Urinary bladder (tissue), 4 donors: ENCODE measurements around the gene JAKMIP1. TPM values are rescaled to one million over a fixed set of nuclear protein-coding genes. Genes with fewer than 3 reads are reported as not detected.
A peak's percentile ranks its signal among the peaks of the same experiment; 100 is the strongest.

Source experiments
- DNase-seq: peaks from one replicate; pipeline ENCODE4 v3.0.0-alpha.2; 2015; ENCODE audit errors: extremely low spot score
- H3K27ac ChIP-seq: one replicate; pipeline ENCODE4 v1.5.1; 2013; ENCODE audit warnings: low read depth, mild to moderate bottlenecking, moderate library complexity
- H3K36me3 ChIP-seq: one replicate; pipeline ENCODE4 v1.6.1; 2013; ENCODE audit warnings: mild to moderate bottlenecking, moderate library complexity; ENCODE audit not compliant: insufficient read depth
- H3K4me1 ChIP-seq: one replicate; pipeline ENCODE4 v1.6.1; 2013; ENCODE audit warnings: mild to moderate bottlenecking, moderate library complexity; ENCODE audit not compliant: insufficient read depth
- H3K4me3 ChIP-seq: one replicate; pipeline ENCODE4 v1.5.1; 2013; ENCODE audit warnings: low read depth, low read length
- WGBS: extraction: QIAGEN DNeasy Blood & Tissue Kit; methylation state at CpG from one replicate; pipeline ENCODE4 v1.1.7; 2013; 5-methylcytosine and 5-hydroxymethylcytosine counted together
- polyA plus RNA-seq: library from polyadenylated mRNA; stranded (reverse); fragments of 200-250 nt; gene quantifications from one replicate; pipeline ENCODE4 v1.2.3, GENCODE V29; 2013
- total RNA-seq: library from RNA; depleted of rRNA; stranded (reverse); fragments of >200 nt; gene quantifications from one replicate; pipeline ENCODE4 v1.2.3, GENCODE V29; 2014
- donor health status: healthy with polysubstance abuse.
- donor health status: healthy.

The JAKMIP1 gene
- 0.58 TPM for total RNA-seq
- polyA plus RNA-seq = 0.61 TPM

DNA sequence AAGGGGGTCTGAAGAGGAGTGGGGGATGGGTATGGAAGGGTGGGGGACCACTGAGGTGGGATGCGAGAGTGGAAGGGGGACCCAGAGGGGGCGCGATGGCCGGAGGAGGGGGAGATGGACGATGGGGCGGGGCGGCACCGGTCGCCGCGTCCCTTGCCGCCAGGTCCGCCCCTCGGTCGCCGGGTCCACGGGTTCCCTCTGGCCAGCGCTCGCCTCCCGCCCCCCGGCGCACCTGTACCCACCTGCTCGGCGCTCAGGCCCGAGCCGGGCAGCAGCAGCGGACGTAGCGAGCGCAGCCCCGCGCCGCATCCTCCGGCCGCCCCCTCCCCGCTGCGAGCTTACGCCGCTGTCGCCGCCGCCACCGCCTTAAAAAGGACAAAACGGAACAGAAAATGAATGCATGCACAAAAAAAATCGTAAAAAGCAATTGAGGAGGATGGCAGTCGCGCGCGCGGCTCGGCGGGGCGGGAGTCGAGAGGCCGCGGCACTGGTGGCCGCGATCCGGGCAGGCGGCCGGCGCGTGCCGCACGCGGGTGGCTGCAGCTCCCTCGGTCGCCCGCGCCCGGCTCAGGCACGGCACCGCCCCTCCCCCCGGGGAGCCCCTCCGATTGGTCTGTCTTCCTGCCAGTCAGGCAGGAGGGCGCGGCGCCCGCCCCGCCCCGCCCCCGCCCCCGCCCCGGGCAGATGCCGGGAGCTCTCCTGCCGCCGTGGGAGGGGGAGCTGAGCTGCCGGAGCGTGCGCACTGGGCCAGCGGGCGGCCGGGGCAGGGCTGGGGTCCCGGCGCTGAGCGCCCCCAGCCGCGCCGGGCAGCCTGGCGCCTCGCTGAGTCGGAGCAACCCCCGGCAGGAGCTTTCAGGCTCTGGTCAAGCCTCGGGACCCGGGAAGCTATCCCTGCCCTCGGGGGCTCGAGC lies at the start of gene JAKMIP1:
TSS of gene JAKMIP1 (minus strand) at position 539 of the 911 bp plus-strand sequence. CDS start 87,699 bp downstream, outside the sequence.
- peak within 1 kb of the TSS; percentile 38 for H3K4me3 ChIP-seq
- WGBS = under 1% methylated on average over 106 of the region's 107 CpGs
- DNase-seq = no peak
- no peaks in the 10 kb centered on the region for H3K36me3 ChIP-seq
- H3K27ac ChIP-seq = no peak within 1 kb of the TSS
- peaks cover 2% of the 10 kb centered on the region for H3K4me1 ChIP-seq

- no peak overlapping the region for H3K27ac ChIP-seq
- no peak for DNase-seq
- 70% methylated on average over 10 of the region's 10 CpGs for WGBS
These were observed 48.0 kb upstream of the JAKMIP1 start for GRCh38 chr4:6248394-6248793.

DNA sequence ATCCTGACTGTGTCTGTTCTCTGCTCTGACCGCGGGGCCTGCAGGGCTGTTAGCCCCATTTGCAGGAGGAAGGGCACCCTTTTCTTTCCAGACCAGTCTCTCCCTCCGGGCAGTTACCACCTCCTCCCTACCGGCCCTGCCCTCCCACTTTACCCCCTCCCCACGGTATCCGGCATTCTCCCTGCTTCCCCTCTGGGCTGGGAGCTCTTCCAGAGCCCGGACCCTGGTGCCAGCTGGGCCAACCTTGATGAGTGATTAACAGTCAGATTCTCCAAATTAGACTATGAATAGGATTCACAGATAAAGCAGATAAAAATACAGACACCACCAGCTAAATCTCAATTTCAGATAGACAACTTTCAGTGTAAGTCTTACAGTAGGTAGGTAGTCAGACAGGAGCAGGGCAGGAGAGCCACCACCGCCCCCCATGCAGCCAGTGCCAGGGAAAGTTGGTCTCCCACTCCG lies 45.9 kb upstream of the JAKMIP1 start:
- Histone ChIP-seq H3K4me1 (no peaks in the 10 kb centered on the region), H3K36me3 (no peaks in the 10 kb centered on the region), H3K4me3 (no peak overlapping the region), H3K27ac (no peak overlapping the region)
- WGBS = 52% methylated on average over 9 of the region's 9 CpGs
- DNase-seq = no peak

More at GRCh38 chr4:6248394-6248793, 48.0 kb upstream of the JAKMIP1 start:
- Histone ChIP-seq H3K36me3 (no peaks in the 10 kb centered on the region), H3K4me3 (no peak overlapping the region), H3K4me1 (no peaks in the 10 kb centered on the region)

GRCh38 chr4:6245246-6246169 lies 45.2 kb upstream of the JAKMIP1 start:
- DNase-seq = no peak
- Histone ChIP-seq H3K4me3 (peak overlapping the region; percentile 20), H3K4me1 (no peaks in the 10 kb centered on the region), H3K36me3 (no peaks in the 10 kb centered on the region), H3K27ac (no peak overlapping the region)
- 9% methylated on average over 67 of the region's 67 CpGs for WGBS

DNA sequence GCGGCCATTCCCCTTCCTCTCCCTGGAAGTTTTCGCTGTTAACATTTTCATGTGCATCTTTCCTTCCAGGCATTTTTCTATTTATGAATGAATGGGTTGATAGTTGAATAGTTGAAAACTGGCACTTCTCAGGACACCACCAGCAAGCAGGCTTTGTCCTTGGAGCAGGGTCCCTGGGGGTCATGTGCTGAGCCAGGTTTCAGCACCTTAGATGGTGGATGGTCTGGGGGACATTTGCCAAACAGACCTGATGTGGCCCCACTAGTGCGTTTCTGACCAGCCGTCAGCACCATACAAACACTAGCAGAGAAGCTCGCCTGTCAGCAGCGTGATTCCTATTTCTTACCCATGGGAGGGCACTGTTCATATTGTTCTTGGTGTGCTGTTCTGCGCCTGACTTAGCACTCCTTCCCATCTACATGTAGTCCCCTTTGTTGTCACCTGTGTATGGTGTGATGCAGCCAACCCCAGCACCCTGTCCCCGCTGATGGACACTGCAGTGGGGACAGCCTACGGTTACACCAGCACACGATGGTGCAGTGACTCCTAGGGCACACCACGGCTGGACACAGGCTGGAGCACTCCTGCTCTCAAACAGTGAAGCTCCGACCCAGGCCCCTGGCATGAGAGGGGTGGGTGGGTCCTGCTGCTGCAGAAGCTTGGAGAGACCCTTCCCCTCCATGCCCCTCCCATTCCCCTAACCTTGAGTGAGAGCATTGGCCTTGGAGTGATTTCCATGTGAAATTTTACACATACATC lies 42.1 kb upstream of the JAKMIP1 start:
- DNase-seq = no peak
- H3K36me3 ChIP-seq = no peaks in the 10 kb centered on the region
- no peak overlapping the region for H3K4me3 ChIP-seq
- H3K4me1 ChIP-seq = no peaks in the 10 kb centered on the region
- no peak overlapping the region for H3K27ac ChIP-seq
- 80% methylated on average over 12 of the region's 12 CpGs for WGBS

- H3K36me3 ChIP-seq = no peaks in the 10 kb centered on the region
- no peak for DNase-seq
- WGBS = 86% methylated on average over 16 of the region's 16 CpGs
- H3K4me1 ChIP-seq = no peaks in the 10 kb centered on the region
- H3K4me3 ChIP-seq = no peak overlapping the region
- no peak overlapping the region for H3K27ac ChIP-seq
These were observed 40.9 kb upstream of the JAKMIP1 start for GRCh38 chr4:6241062-6241845.

DNA sequence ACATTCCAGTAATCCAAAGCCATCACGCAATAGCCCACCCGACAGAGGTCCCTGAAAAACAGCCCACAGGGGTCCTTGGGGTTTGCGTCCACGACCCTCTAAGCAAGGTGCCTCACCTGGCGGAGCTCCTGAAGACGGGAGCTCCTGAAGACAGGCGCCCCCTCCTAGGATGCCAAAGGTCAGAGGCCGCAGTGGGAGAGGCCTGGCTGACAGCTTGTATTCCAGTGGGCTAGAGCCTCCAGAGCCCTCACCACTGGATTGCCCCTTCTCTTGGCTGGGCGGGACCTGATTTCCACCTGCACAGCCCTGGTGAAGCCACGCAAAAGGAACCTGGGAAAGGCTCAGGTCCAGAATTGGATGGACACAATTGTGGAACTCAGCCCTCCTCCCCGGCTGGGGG lies 39.6 kb upstream of the JAKMIP1 start:
- H3K4me3 ChIP-seq = no peak overlapping the region
- no peak for DNase-seq
- no peaks in the 10 kb centered on the region for H3K36me3 ChIP-seq
- H3K4me1 ChIP-seq = no peaks in the 10 kb centered on the region
- no peak overlapping the region for H3K27ac ChIP-seq
- 78% methylated on average over 11 of the region's 11 CpGs for WGBS

GRCh38 chr4:6239486-6239885 lies 39.1 kb upstream of the JAKMIP1 start:
- Histone ChIP-seq H3K36me3 (no peaks in the 10 kb centered on the region), H3K27ac (no peak overlapping the region), H3K4me1 (no peaks in the 10 kb centered on the region), H3K4me3 (no peak overlapping the region)
- no peak for DNase-seq
- WGBS = 79% methylated on average over 8 of the region's 8 CpGs

DNA sequence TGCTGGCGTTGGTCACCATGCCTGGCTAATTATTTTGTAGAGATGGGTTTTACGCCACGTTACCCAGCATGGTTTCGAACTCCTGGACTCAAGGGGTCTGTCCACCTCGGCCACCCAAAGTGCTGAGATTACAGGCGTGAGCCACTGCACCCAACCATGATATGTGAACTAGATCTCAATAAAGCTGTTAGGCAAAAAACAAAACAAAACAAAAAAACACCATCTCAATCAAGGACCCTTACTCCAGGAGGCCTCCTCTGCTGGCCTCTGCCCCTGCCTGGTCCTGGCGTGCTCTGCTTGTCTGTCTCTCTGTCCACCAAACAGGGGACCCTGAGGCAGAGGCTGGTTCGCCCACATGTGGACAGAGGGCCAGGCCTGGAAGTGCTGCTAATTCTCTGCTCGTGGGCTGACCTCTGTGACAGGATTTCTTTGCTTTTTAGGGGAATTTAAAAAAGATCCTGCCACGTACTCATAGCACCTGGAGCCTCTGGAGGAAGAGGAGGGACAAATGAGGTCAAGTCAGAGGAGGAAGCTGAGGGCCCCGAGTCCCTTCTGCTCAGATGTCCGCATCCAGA lies 36.6 kb upstream of the JAKMIP1 start:
- DNase-seq = no peak
- H3K4me1 ChIP-seq = no peaks in the 10 kb centered on the region
- no peaks in the 10 kb centered on the region for H3K36me3 ChIP-seq
- no peak overlapping the region for H3K27ac ChIP-seq
- H3K4me3 ChIP-seq = no peak overlapping the region
- WGBS = 75% methylated on average over 12 of the region's 12 CpGs

DNA sequence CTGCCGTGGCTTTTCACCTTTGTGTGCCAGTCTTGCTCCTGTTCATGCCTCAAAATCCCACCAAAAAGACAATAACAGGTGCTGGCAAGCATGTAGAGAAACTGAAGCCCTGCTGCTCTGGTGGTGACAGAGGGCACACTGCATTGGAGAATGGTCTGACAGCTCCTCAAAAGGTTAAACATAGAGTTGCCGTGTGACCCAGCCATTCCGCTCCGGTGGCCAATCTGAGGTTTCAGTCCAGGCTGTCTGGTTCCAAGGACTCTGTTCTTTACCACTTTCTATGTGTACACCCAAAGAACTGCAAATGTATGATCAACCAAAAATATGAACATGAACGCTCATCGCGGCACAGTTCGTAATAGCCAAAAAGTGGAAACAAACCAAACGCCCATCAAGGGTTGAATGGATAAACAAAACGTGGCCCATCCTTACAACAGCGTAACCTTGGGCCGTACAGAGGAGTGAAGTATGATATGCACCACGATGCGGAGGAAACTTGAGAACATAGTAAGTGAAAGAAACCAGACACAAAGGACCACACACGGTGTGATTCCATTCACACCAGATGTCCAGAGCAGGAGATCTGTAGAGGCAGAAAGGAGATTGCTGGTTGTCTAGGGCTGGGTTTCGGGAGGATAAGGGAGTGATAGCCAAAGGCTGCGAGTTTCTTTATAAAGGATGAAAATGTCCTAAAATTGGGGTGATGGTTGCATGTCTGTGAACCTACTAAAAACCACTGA lies 35.7 kb upstream of the JAKMIP1 start:
- DNase-seq = no peak
- H3K4me3 ChIP-seq = no peak overlapping the region
- H3K27ac ChIP-seq = no peak overlapping the region
- WGBS = 28% methylated on average over 17 of the region's 17 CpGs
- H3K4me1 ChIP-seq = no peaks in the 10 kb centered on the region
- H3K36me3 ChIP-seq = no peaks in the 10 kb centered on the region

DNA sequence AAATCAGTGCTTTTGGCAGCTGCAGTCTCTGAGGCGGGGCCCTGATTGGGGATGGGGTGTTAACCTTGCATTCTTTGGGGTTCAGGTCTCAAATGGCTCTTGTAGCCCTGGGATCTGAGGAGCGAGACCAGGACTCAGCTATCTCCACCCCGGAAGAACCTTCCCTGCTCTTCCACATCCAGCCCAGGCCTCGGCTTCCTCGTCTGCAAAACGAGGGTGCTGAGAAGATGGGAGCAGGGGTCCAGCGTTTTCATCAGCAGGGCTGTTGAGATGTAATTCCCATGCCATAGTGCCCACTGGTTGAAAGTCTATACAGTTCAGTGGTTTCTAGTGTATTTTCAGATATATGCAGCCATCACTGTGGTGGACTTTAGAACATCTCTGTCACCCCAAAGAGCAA lies 34.7 kb upstream of the JAKMIP1 start:
- H3K36me3 ChIP-seq = no peaks in the 10 kb centered on the region
- H3K27ac ChIP-seq = no peak overlapping the region
- no peak for DNase-seq
- no peaks in the 10 kb centered on the region for H3K4me1 ChIP-seq
- WGBS = 76% methylated on average over 7 of the region's 7 CpGs
- no peak overlapping the region for H3K4me3 ChIP-seq

- Histone ChIP-seq H3K4me3 (no peak overlapping the region), H3K36me3 (no peaks in the 10 kb centered on the region), H3K27ac (no peak overlapping the region), H3K4me1 (no peaks in the 10 kb centered on the region)
- no peak for DNase-seq
- 79% methylated on average over 6 of the region's 6 CpGs for WGBS
These were observed 33.6 kb upstream of the JAKMIP1 start for GRCh38 chr4:6233929-6234328.
